SK-N-SH treated with all-trans-retinoic acid at 6 μM for 48 hours (cell line): ENCODE measurements around the gene ZHX3.

Experiments used
- ISL1 ChIP-seq: fragments of 250-450 bp; sonication (Bioruptor Pico); IDR thresholded peaks from 2 replicates; pipeline ENCODE4 v2.1.2; 2022; ENCODE audit warnings: mild to moderate bottlenecking, moderate library complexity
- RARB ChIP-seq: fragments of 250-450 bp; sonication (Bioruptor Pico); IDR thresholded peaks from 2 replicates; pipeline ENCODE4 v1.8.0; 2021; ENCODE audit warnings: mild to moderate bottlenecking, moderate library complexity
- TCF4 ChIP-seq: fragments of 250-450 bp; sonication (Bioruptor Pico); IDR thresholded peaks from 2 replicates; pipeline ENCODE4 v1.8.0; 2021; ENCODE audit warnings: mild to moderate bottlenecking, moderate library complexity, borderline replicate concordance
- ZC3H10 ChIP-seq: fragments of 250-450 bp; sonication (Bioruptor Pico); IDR thresholded peaks from 2 replicates; pipeline ENCODE4 v1.5.1; 2021; ENCODE audit warnings: mild to moderate bottlenecking, moderate library complexity
- ZFP30 ChIP-seq: fragments of 450-650 bp; formaldehyde crosslinking; IDR thresholded peaks from 2 replicates; pipeline ENCODE4 v1.5.0; 2022; ENCODE audit warnings: mild to moderate bottlenecking, moderate library complexity
- ZNF565 ChIP-seq: fragments of 450-650 bp; formaldehyde crosslinking; conservative IDR thresholded peaks from 2 replicates; pipeline ENCODE4 v1.5.0; 2020; ENCODE audit warnings: low read depth, mild to moderate bottlenecking, moderate library complexity
- TF ChIP-seq, protein P1 (sequence below): fragments of 250-450 bp; sonication (Bioruptor Pico); IDR thresholded peaks from 2 replicates; pipeline ENCODE4 v1.8.0; 2020; ENCODE audit warnings: mild to moderate bottlenecking, moderate library complexity, borderline replicate concordance
- TF ChIP-seq, protein P2 (sequence below): fragments of 250-450 bp; sonication (Bioruptor Pico); IDR thresholded peaks from 2 replicates; pipeline ENCODE4 v1.5.1; 2021; ENCODE audit warnings: mild to moderate bottlenecking, moderate library complexity
- TF ChIP-seq, protein P3 (sequence below): fragments of 250-450 bp; sonication (Bioruptor Pico); IDR thresholded peaks from 2 replicates; pipeline ENCODE4 v1.5.0; 2020; ENCODE audit warnings: mild to moderate bottlenecking, moderate library complexity

DNA sequence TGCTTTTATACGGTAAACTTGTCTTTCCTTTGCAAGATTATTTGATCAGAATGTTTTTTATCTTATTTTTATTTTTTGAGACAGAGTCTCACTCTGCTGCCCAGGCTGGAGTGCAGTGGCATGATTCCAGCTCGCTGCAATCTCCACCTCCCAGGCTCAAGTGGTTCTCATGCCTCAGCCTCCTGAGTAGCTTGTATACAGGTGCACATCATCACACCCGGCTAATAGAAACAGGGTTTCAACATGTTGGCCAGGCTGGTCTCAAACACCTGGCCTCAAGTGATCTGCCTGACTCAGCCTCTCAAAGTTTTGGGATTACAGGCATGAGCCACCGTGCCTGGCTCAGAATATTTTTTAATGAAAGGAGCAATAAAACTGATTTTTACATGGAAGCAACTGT, 14.2 kb upstream of the ZHX3 start:
- TF ChIP-seq, protein P1, sequence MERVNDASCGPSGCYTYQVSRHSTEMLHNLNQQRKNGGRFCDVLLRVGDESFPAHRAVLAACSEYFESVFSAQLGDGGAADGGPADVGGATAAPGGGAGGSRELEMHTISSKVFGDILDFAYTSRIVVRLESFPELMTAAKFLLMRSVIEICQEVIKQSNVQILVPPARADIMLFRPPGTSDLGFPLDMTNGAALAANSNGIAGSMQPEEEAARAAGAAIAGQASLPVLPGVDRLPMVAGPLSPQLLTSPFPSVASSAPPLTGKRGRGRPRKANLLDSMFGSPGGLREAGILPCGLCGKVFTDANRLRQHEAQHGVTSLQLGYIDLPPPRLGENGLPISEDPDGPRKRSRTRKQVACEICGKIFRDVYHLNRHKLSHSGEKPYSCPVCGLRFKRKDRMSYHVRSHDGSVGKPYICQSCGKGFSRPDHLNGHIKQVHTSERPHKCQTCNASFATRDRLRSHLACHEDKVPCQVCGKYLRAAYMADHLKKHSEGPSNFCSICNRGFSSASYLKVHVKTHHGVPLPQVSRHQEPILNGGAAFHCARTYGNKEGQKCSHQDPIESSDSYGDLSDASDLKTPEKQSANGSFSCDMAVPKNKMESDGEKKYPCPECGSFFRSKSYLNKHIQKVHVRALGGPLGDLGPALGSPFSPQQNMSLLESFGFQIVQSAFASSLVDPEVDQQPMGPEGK (CRISPR knock-in tag) = no peak
- TF ChIP-seq ZC3H10 (CRISPR knock-in tag) (no peak), TCF4 (CRISPR knock-in tag) (no peak), ZNF565 (CRISPR knock-in tag) (no peak), ZFP30 (CRISPR knock-in tag) (no peak), RARB (no peak), ISL1 (CRISPR knock-in tag) (no peak)
- TF ChIP-seq, protein P2, sequence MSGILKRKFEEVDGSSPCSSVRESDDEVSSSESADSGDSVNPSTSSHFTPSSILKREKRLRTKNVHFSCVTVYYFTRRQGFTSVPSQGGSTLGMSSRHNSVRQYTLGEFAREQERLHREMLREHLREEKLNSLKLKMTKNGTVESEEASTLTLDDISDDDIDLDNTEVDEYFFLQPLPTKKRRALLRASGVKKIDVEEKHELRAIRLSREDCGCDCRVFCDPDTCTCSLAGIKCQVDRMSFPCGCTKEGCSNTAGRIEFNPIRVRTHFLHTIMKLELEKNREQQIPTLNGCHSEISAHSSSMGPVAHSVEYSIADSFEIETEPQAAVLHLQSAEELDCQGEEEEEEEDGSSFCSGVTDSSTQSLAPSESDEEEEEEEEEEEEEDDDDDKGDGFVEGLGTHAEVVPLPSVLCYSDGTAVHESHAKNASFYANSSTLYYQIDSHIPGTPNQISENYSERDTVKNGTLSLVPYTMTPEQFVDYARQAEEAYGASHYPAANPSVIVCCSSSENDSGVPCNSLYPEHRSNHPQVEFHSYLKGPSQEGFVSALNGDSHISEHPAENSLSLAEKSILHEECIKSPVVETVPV = no peak
- TF ChIP-seq, protein P3, sequence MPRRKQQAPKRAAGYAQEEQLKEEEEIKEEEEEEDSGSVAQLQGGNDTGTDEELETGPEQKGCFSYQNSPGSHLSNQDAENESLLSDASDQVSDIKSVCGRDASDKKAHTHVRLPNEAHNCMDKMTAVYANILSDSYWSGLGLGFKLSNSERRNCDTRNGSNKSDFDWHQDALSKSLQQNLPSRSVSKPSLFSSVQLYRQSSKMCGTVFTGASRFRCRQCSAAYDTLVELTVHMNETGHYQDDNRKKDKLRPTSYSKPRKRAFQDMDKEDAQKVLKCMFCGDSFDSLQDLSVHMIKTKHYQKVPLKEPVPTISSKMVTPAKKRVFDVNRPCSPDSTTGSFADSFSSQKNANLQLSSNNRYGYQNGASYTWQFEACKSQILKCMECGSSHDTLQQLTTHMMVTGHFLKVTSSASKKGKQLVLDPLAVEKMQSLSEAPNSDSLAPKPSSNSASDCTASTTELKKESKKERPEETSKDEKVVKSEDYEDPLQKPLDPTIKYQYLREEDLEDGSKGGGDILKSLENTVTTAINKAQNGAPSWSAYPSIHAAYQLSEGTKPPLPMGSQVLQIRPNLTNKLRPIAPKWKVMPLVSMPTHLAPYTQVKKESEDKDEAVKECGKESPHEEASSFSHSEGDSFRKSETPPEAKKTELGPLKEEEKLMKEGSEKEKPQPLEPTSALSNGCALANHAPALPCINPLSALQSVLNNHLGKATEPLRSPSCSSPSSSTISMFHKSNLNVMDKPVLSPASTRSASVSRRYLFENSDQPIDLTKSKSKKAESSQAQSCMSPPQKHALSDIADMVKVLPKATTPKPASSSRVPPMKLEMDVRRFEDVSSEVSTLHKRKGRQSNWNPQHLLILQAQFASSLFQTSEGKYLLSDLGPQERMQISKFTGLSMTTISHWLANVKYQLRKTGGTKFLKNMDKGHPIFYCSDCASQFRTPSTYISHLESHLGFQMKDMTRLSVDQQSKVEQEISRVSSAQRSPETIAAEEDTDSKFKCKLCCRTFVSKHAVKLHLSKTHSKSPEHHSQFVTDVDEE = no peak
